Calu3 (cell line): ENCODE measurements around the gene MFSD6L. TPM values are rescaled to one million over a fixed set of nuclear protein-coding genes. Genes with fewer than 3 reads are reported as not detected.

Source experiments
- BruUV-seq: library from RNA; stranded (reverse); fragments of 400-500 nt; replicated peaks from 2 replicates; lab custom pipeline; 2021; lab: Mats Ljungman, UMichigan
- CTCF ChIA-PET: fragments of 300-600 bp; sonication (Branson Sonifier 250); formaldehyde crosslinking; loops from one replicate; lab custom pipeline; 2022; ENCODE audit warnings: antibody characterized with exemption; lab: Charles Lee
- DNase-seq: peaks from one replicate; pipeline ENCODE4 v3.0.0; 2022
- H3K27ac Mint-ChIP-seq: one replicate; pipeline ENCODE4 v1.8.0; 2022; ENCODE audit warnings: mixed read lengths; ENCODE audit not compliant: unreplicated experiment
- H3K27me3 Mint-ChIP-seq: one replicate; pipeline ENCODE4 v1.8.0; 2022; ENCODE audit warnings: mixed read lengths; ENCODE audit not compliant: unreplicated experiment
- H3K36me3 Mint-ChIP-seq: one replicate; pipeline ENCODE4 v1.8.0; 2022; ENCODE audit warnings: mild to moderate bottlenecking, moderate library complexity, mixed read lengths; ENCODE audit not compliant: insufficient read depth, unreplicated experiment
- H3K4me1 Mint-ChIP-seq: one replicate; pipeline ENCODE4 v1.8.0; 2022; ENCODE audit warnings: mild to moderate bottlenecking, low read depth, mixed read lengths; ENCODE audit not compliant: unreplicated experiment
- H3K4me3 Mint-ChIP-seq: one replicate; pipeline ENCODE4 v1.8.0; 2022; ENCODE audit warnings: mild to moderate bottlenecking, low read depth, moderate library complexity, mixed read lengths; ENCODE audit not compliant: unreplicated experiment
- H3K9me3 Mint-ChIP-seq: one replicate; pipeline ENCODE4 v1.8.0; 2022; ENCODE audit warnings: low read depth, mixed read lengths; ENCODE audit not compliant: unreplicated experiment
- intact Hi-C: fragments of 100-400 bp; cut with micrococcal nuclease; formaldehyde crosslinking; loops from one replicate; pipeline ENCODE4 v1.10.0; 2022; ENCODE audit not compliant: unreplicated experiment
- total RNA-seq: library from RNA; stranded (reverse); gene quantifications from 2 replicates; pipeline ENCODE4 v1.2.3, GENCODE V29; 2022
- TF ChIP-seq, protein P1 (sequence below): fragments of 200-600 bp; IDR thresholded peaks from one replicate; pipeline ENCODE4 v1.8.0; 2022; ENCODE audit warnings: antibody characterized with exemption; ENCODE audit not compliant: unreplicated experiment

The MFSD6L gene
- total RNA-seq, 1 experiment from 2014 or later, result 0.21 TPM

- peaks cover 2% of the 10 kb centered on the region for H3K9me3 Mint-ChIP-seq
- no peak overlapping the region for H3K4me3 Mint-ChIP-seq
- CTCF ChIA-PET, result no interaction called here
- peaks cover 70% of the 10 kb centered on the region for H3K27me3 Mint-ChIP-seq
- no TSS peak for BruUV-seq
- peaks cover 10% of the 10 kb centered on the region for H3K4me1 Mint-ChIP-seq
- intact Hi-C loops, result no loop called here
- no peak overlapping the region for H3K27ac Mint-ChIP-seq
- DNase-seq, result no peak
- peaks cover 7% of the 10 kb centered on the region for H3K36me3 Mint-ChIP-seq
- TF ChIP-seq, protein P1, sequence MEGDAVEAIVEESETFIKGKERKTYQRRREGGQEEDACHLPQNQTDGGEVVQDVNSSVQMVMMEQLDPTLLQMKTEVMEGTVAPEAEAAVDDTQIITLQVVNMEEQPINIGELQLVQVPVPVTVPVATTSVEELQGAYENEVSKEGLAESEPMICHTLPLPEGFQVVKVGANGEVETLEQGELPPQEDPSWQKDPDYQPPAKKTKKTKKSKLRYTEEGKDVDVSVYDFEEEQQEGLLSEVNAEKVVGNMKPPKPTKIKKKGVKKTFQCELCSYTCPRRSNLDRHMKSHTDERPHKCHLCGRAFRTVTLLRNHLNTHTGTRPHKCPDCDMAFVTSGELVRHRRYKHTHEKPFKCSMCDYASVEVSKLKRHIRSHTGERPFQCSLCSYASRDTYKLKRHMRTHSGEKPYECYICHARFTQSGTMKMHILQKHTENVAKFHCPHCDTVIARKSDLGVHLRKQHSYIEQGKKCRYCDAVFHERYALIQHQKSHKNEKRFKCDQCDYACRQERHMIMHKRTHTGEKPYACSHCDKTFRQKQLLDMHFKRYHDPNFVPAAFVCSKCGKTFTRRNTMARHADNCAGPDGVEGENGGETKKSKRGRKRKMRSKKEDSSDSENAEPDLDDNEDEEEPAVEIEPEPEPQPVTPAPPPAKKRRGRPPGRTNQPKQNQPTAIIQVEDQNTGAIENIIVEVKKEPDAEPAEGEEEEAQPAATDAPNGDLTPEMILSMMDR, result no peak
These were observed 39.5 kb upstream of the MFSD6L start for GRCh38 chr17:8838551-8839095.

GRCh38 chr17:8837563-8838075 lies 38.5 kb upstream of the MFSD6L start:
- Mint-ChIP-seq H3K9me3 (peaks cover 2% of the 10 kb centered on the region), H3K4me1 (peaks cover 10% of the 10 kb centered on the region), H3K27ac (no peak overlapping the region), H3K36me3 (peaks cover 7% of the 10 kb centered on the region), H3K27me3 (peaks cover 60% of the 10 kb centered on the region), H3K4me3 (no peak overlapping the region)
- intact Hi-C loops, result no loop called here
- no TSS peak for BruUV-seq
- DNase-seq, result peak; percentile 8
- TF ChIP-seq, protein P1, result no peak
- CTCF ChIA-PET, result no interaction called here

DNA sequence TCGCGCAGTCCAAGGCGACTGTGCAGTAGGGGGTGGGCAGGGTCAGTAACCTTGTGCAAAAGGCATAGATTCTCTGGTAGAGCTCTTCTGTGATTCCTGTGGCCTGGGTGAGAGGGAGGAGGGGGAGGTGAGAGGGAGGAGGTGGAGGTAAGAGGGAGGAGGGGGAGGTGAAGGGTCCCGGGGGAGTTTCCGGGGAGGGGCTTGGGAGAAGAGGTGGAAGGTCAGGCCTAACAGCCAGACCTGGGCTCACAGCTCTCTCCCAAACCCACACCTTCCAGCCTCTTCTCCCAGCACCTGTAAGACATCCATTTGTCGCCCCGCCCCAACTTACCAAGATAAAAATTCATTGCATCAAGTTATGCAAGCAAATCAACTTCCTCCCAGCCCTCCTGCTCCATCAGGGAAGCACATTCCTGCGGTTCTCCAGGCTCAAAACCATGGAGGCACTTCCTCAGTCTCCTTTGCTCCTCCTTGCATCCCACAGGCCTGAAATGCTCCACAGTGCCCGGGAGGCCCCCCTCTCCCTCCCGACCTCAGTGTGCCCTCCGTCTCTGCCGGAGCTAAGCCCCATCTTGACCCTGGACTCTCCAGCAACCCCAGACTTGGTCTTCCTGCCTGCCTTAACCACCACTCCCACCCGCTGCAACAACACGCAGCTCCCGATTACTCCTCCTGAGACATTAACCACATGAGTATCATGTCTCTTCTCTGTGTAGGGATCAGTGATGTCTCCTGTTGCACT lies 37.8 kb upstream of the MFSD6L start:
- Mint-ChIP-seq H3K4me3 (no peak overlapping the region), H3K4me1 (peaks cover 10% of the 10 kb centered on the region), H3K27ac (no peak overlapping the region), H3K36me3 (peaks cover 7% of the 10 kb centered on the region), H3K9me3 (peaks cover 2% of the 10 kb centered on the region), H3K27me3 (peaks cover 54% of the 10 kb centered on the region)
- intact Hi-C loops, result no loop called here
- DNase-seq, result no peak
- TF ChIP-seq, protein P1, result no peak
- BruUV-seq, result no TSS peak
- CTCF ChIA-PET, result no interaction called here

DNA sequence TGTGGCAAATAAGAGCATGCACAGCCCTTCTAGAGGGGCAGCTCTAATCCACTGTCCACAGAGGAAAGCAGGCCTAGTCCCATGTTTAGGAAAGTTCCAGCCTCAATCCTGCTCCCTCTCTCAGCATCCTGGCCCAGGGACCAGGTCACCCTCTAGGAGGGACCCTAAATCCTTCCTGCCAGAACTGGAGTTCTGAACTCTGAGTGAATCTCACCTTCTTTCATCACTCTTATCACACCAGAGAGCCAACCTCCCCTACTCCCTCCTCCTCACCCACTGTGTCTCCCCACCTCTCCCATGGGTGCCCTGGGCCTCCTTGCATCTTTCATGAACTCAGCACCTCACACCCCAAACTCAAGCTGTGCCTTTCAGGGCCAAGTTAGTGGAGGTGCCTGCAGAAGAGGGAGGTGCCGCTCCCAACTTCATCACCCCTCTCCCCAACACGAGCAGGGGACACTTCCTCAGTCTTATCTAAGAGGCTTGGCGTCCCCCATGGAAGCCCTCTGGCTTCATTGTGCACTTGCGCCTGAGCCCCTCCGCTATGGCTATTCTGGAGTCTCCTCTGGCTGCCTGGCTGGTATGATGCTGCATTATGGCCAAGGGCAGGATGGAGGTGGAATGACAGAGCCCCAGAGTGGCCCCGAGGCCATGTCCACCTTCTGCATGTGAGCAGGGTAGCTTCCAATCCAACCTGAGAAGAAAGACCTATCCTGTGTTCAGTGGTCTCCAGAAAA lies 36.6 kb upstream of the MFSD6L start:
- BruUV-seq, result no TSS peak
- Mint-ChIP-seq H3K4me3 (no peak overlapping the region), H3K27ac (no peak overlapping the region), H3K36me3 (peaks cover 7% of the 10 kb centered on the region), H3K9me3 (peaks cover 2% of the 10 kb centered on the region), H3K4me1 (peaks cover 10% of the 10 kb centered on the region), H3K27me3 (peaks cover 42% of the 10 kb centered on the region)
- no peak for DNase-seq
- CTCF ChIA-PET, result no interaction called here
- TF ChIP-seq, protein P1, result no peak
- intact Hi-C loops, result no loop called here
